ENCODE data around the gene OLFML1. TPM values are rescaled to one million over a fixed set of nuclear protein-coding genes. Genes with fewer than 3 reads are reported as not detected.

OLFML1 gene
- total and polyA plus RNA-seq, 10 of the 15 experiments (the other 5 are each of a cell fraction or from before 2014, with no cell fraction given) = 0.04 to 0.71 (median 0.21) TPM; not detected in 6

- TF ChIP-seq USF2 (IDR thresholded peaks at IDR 0.05; ENCODE audit: borderline replicate concordance, low read depth, low read length) (no peak), PAX8 (IDR thresholded peaks at IDR 0.05) (no peak), PML (IDR thresholded peaks at IDR 0.05; ENCODE audit: low read length) (no peak), GATAD2B (conservative IDR thresholded peaks at IDR 0.05; ENCODE audit: low read depth) (no peak), CHD1 (IDR thresholded peaks at IDR 0.05; ENCODE audit: low read depth, low read length) (no peak), SKIL (IDR thresholded peaks at IDR 0.05; ENCODE audit: low read depth, poor library complexity, severe bottlenecking) (peak; percentile 19), REST (IDR thresholded peaks at IDR 0.05; ENCODE audit: low read depth, low read length) (no peak), BHLHE40 (IDR thresholded peaks at IDR 0.05; ENCODE audit: borderline replicate concordance in 1 of 2, low read depth in 2 of 2, low read length in 1 of 2) (no peak), ZZZ3 (IDR thresholded peaks at IDR 0.05; ENCODE audit: control insufficient read depth, insufficient read length, low read depth) (no peak), EGR1 (IDR thresholded peaks at IDR 0.05; ENCODE audit: borderline replicate concordance in 1 of 2, low read depth in 2 of 2, low read length in 2 of 2) (no peak), NR2F1 (conservative IDR thresholded peaks at IDR 0.05) (no peak), MEF2A (IDR thresholded peaks at IDR 0.05; ENCODE audit: insufficient read depth, low read depth, low read length) (peak; percentile 94), NFIC (IDR thresholded peaks at IDR 0.05; ENCODE audit: low read depth, low read length) (peak; percentile 87), RCOR1 (conservative IDR thresholded peaks at IDR 0.05; ENCODE audit: low read depth, low read length) (no peak), ZBED1 (IDR thresholded peaks at IDR 0.05; ENCODE audit: borderline replicate concordance) (no peak), PAX5 (IDR thresholded peaks at IDR 0.05; ENCODE audit: borderline replicate concordance, low read depth, low read length) (no peak), TBL1XR1 (IDR thresholded peaks at IDR 0.05; ENCODE audit: low read depth, low read length) (0 out of 2 replicates have a peak, but pooled peaks have one; percentile 41), FOXM1 (IDR thresholded peaks at IDR 0.05; ENCODE audit: low read depth, low read length) (peak; percentile 58; the same call in 1 of the 2 replicates), ZNF207 (IDR thresholded peaks at IDR 0.05; ENCODE audit: borderline replicate concordance) (no peak), PBX3 (IDR thresholded peaks at IDR 0.05; ENCODE audit: insufficient replicate concordance, low read depth, low read length) (no peak), IKZF1 (conservative IDR thresholded peaks at IDR 0.05) (peak; percentile 67), NFYB (IDR thresholded peaks at IDR 0.05; ENCODE audit: insufficient read depth, low read depth, low read length) (no peak), SMAD5 (IDR thresholded peaks at IDR 0.05; ENCODE audit: low read depth) (no peak), HDGF (IDR thresholded peaks at IDR 0.05) (no peak), IRF4 (IDR thresholded peaks at IDR 0.05; ENCODE audit: low read depth, low read length) (peak; percentile 49; the same call in 1 of the 2 replicates)
Observed at GRCh38 chr11:7534042-7534378, 48.7 kb downstream of the OLFML1 start (continued).
